Measurements from ENCODE around the gene INPP5A.

- TF ChIP-seq POLR2AphosphoS5 (IDR thresholded peaks at IDR 0.05; ENCODE audit: low read depth, low read length) = no peak
- TF ChIP-seq POLR2A (IDR thresholded peaks at IDR 0.05; ENCODE audit: low read depth, low read length) = no peak
- TF ChIP-seq POU2F2 (IDR thresholded peaks at IDR 0.05; ENCODE audit: low read depth, low read length) = no peak
- no peak for TF ChIP-seq SPI1 (IDR thresholded peaks at IDR 0.05; ENCODE audit: low read depth, low read length)
Observed at GRCh38 chr10:132510174-132510611, 27.4 kb upstream of the INPP5A start.
